ENCODE results near the gene ZNF629.

Gene ZNF629

DNA sequence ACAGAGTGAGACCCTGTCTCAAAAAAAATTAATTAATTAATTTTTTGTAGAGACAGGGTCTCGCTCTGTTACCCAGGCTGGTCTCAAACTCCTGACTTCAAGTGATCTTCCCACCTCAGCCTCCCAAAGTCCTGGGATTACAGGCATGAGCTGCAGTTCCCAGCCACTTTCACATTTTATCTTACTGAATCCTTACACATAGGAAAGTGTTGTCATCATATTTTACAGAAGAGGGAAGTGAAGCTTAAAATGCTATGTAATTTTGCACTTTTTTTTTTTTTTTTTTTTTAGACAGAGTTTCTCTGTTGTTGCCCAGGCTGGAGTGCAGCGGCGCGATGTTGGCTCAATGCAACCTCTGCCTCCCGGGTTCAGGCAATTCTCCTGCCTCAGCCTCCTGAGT is 21.1 kb upstream of the ZNF629 start:
- DNase-seq (ENCODE audit: low read depth) = no peak
- Histone ChIP-seq H3K4me1 (ENCODE audit: control insufficient read depth, insufficient read depth, low read length) (peaks cover 15% of the 10 kb centered on the region), H3K9ac (ENCODE audit: low read length) (no peak overlapping the region), H3K36me3 (ENCODE audit: control insufficient read depth, insufficient read depth, low read length, severe bottlenecking) (no peaks in the 10 kb centered on the region), H3K27me3 (replicated peaks; ENCODE audit: control insufficient read depth, insufficient read depth, low read length) (no peaks in the 10 kb centered on the region), H3K9me3 (ENCODE audit: control insufficient read depth, low read length) (no peaks in the 10 kb centered on the region), H3K4me3 (ENCODE audit: low read length) (no peak overlapping the region)

DNA sequence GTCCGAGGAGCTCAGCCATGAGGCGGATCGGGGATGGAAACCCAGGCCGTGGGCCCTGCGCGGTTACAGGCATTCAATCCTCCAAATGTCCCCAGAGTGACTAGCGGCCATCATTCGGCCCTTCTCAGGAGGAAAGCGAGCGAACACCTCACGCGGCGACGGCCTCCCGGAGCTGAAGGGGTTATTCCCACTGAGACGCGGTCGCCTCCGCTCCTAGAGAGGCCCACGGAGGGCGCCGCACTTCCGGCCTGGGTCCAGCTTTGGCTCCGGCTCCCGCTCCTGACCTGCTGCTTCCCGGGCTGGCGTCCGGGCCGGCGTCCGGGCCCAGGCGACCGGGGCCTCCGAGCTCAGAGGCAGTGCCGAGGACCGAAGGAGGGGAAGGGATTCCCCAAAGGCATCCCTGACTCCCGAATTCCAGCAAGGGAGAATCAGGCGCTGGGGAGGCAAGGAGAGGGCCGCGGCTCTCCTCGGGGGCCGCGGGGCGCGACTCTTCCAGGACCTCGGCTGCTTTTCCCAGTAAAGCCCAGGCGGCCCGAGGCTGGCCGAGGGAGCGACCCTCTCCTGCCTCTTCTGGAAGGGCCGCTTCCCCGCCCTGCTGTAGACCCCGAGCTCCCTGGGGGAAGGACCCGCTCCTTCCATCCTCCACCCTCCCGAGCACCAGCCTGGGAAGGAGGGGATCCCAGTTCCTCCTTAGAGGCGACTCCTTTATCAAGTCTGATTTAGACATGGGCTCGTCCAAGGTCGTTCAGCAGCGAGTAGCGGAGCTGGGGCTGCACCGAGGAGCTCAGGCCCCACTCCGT is 18.6 kb upstream of the ZNF629 start:
- peak; percentile 93 for DNase-seq (ENCODE audit: low read depth)
- Histone ChIP-seq H3K27me3 (replicated peaks; ENCODE audit: control insufficient read depth, insufficient read depth, low read length) (no peaks in the 10 kb centered on the region), H3K4me1 (ENCODE audit: control insufficient read depth, insufficient read depth, low read length) (peaks cover 11% of the 10 kb centered on the region), H3K4me3 (ENCODE audit: low read length) (peak overlapping the region; percentile 85), H3K9ac (ENCODE audit: low read length) (peak overlapping the region; percentile 93), H3K36me3 (ENCODE audit: control insufficient read depth, insufficient read depth, low read length, severe bottlenecking) (no peaks in the 10 kb centered on the region), H3K9me3 (ENCODE audit: control insufficient read depth, low read length) (no peaks in the 10 kb centered on the region)

DNA sequence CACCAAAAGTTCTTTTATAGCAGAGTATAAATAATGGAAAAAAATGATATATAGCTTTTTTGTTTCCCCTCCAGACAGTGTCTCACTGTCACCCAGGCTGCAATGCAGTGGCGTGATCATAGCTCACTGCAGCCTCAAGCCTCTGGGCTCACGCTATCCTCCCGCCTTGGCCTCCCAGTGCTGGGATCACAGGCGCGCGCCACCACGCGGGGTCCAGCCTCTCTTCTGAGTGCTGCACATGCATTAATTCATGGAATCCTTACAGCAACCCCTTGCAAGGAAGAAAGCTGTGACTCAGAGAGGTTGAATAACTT is 18.0 kb upstream of the ZNF629 start:
- Histone ChIP-seq H3K9me3 (ENCODE audit: control insufficient read depth, low read length) (no peaks in the 10 kb centered on the region), H3K4me1 (ENCODE audit: control insufficient read depth, insufficient read depth, low read length) (peaks cover 11% of the 10 kb centered on the region), H3K4me3 (ENCODE audit: low read length) (peak overlapping the region; percentile 85), H3K9ac (ENCODE audit: low read length) (peak overlapping the region; percentile 93), H3K27me3 (replicated peaks; ENCODE audit: control insufficient read depth, insufficient read depth, low read length) (no peaks in the 10 kb centered on the region), H3K36me3 (ENCODE audit: control insufficient read depth, insufficient read depth, low read length, severe bottlenecking) (no peaks in the 10 kb centered on the region)
- DNase-seq (ENCODE audit: low read depth) = no peak

DNA sequence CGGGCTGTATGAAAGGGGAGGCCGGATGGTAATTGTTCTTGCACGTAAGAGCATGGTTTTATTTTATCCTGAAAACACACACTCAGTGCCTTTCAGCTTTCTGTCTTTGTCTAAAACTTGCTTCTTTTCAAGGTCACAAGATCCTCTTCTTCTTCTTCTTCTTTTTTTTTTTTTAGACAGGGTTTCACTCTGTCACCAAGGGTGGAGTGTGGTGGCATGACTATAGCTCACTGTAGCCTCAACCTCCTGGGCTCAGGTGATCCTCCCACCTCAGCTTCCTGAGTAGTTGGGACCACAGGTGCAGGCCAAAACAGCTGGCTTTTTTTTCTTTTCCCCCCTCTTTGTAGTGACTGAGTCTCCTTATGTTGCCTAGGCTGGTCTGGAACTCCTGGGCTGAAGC is 15.9 kb upstream of the ZNF629 start:
- H3K4me1 ChIP-seq (ENCODE audit: control insufficient read depth, insufficient read depth, low read length) = peaks cover 11% of the 10 kb centered on the region
- H3K36me3 ChIP-seq (ENCODE audit: control insufficient read depth, insufficient read depth, low read length, severe bottlenecking) = no peaks in the 10 kb centered on the region
- DNase-seq (ENCODE audit: low read depth) = no peak
- no peak overlapping the region for H3K9ac ChIP-seq (ENCODE audit: low read length)
- no peaks in the 10 kb centered on the region for H3K27me3 ChIP-seq (replicated peaks; ENCODE audit: control insufficient read depth, insufficient read depth, low read length)
- no peak overlapping the region for H3K4me3 ChIP-seq (ENCODE audit: low read length)
- H3K9me3 ChIP-seq (ENCODE audit: control insufficient read depth, low read length) = no peaks in the 10 kb centered on the region

DNA sequence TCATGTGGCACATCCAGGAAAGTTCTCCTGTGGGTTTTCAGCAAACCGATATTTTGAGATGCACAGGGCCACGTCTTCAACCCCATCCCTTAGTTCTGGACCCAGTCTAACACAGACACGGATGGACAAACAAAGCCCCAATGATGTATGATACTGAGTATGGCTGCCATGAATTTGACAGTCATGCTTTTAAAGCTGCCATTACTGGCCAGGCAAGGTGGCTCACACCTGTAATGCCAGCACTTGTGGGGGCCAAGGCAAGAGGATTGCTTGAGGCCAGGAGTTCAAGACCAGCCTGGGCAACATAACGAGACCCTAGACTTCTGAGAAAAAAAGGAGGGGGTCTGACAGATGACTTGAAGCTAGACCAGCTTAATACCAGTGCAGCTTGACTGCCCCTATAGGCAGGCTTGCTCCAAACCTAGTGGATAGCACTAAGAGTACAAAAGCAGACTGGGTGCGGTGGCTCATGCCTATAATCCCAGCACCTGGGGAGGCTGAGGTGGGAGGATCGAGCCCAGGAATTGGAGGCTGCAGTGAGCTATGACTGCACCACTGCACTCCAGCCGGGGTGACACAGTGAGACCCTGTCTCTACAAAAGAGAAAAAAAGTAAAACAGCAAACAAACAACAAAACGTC is 10.8 kb upstream of the ZNF629 start:
- no peaks in the 10 kb centered on the region for H3K27me3 ChIP-seq (replicated peaks; ENCODE audit: control insufficient read depth, insufficient read depth, low read length)
- DNase-seq (ENCODE audit: low read depth) = no peak
- H3K9me3 ChIP-seq (ENCODE audit: control insufficient read depth, low read length) = no peaks in the 10 kb centered on the region
- H3K9ac ChIP-seq (ENCODE audit: low read length) = no peak overlapping the region
- H3K4me1 ChIP-seq (ENCODE audit: control insufficient read depth, insufficient read depth, low read length) = peaks cover 3% of the 10 kb centered on the region
- H3K36me3 ChIP-seq (ENCODE audit: control insufficient read depth, insufficient read depth, low read length, severe bottlenecking) = no peaks in the 10 kb centered on the region
- no peak overlapping the region for H3K4me3 ChIP-seq (ENCODE audit: low read length)

DNA sequence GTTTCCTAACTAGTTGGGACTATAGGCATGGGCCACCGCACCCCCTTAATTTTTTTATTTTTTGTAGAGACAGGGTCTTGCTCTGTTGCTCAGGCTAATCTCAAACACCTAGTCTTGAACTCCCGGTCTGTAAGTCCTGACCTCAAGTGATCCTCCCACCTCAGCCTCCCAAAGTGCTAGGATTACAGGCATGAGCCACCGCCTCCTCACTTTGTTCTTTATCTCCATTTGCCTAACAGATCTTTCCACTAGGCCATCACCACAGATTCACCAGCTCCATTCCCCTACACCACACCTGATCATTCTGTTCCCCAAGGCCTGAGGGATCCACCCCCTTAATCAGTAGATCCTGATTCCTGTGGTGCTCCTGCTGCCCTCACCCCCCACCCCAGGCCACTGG is 7.6 kb upstream of the ZNF629 start:
- Histone ChIP-seq H3K9me3 (ENCODE audit: control insufficient read depth, low read length) (no peaks in the 10 kb centered on the region), H3K4me1 (ENCODE audit: control insufficient read depth, insufficient read depth, low read length) (peaks cover 3% of the 10 kb centered on the region), H3K27me3 (replicated peaks; ENCODE audit: control insufficient read depth, insufficient read depth, low read length) (no peaks in the 10 kb centered on the region), H3K4me3 (ENCODE audit: low read length) (no peak overlapping the region), H3K36me3 (ENCODE audit: control insufficient read depth, insufficient read depth, low read length, severe bottlenecking) (no peaks in the 10 kb centered on the region), H3K9ac (ENCODE audit: low read length) (no peak overlapping the region)
- no peak for DNase-seq (ENCODE audit: low read depth)

DNA sequence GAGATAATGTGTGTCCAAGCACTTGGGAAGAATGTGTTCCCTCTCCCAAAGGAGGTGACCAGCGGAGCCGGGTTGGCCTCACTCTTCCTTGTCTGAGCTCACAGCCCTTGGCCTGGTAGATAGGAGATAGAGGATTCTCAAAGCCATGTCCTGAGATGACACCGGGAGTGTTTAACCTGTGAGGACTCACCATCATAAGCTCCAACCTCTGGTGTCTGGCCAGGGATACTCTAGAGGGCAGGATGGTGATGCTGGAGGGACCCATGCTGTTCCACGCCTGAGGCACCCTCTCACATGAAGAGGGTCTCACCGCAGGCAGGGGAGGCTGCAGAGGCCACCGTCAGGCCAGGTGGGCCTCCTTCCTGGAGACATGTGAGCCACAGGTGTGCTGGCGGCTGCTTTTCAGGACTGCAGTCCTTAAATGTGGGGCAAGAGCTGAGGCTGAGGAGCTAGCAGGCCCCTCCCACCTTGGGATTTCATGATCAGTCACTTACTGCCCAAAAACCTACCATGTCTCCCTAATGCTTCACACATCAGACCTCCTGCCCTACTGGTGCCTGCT is 6.6 kb upstream of the ZNF629 start:
- H3K4me3 ChIP-seq (ENCODE audit: low read length) = no peak overlapping the region
- H3K27me3 ChIP-seq (replicated peaks; ENCODE audit: control insufficient read depth, insufficient read depth, low read length) = no peaks in the 10 kb centered on the region
- no peak overlapping the region for H3K9ac ChIP-seq (ENCODE audit: low read length)
- no peaks in the 10 kb centered on the region for H3K36me3 ChIP-seq (ENCODE audit: control insufficient read depth, insufficient read depth, low read length, severe bottlenecking)
- peaks cover 3% of the 10 kb centered on the region for H3K4me1 ChIP-seq (ENCODE audit: control insufficient read depth, insufficient read depth, low read length)
- no peaks in the 10 kb centered on the region for H3K9me3 ChIP-seq (ENCODE audit: control insufficient read depth, low read length)
- no peak for DNase-seq (ENCODE audit: low read depth)

DNA sequence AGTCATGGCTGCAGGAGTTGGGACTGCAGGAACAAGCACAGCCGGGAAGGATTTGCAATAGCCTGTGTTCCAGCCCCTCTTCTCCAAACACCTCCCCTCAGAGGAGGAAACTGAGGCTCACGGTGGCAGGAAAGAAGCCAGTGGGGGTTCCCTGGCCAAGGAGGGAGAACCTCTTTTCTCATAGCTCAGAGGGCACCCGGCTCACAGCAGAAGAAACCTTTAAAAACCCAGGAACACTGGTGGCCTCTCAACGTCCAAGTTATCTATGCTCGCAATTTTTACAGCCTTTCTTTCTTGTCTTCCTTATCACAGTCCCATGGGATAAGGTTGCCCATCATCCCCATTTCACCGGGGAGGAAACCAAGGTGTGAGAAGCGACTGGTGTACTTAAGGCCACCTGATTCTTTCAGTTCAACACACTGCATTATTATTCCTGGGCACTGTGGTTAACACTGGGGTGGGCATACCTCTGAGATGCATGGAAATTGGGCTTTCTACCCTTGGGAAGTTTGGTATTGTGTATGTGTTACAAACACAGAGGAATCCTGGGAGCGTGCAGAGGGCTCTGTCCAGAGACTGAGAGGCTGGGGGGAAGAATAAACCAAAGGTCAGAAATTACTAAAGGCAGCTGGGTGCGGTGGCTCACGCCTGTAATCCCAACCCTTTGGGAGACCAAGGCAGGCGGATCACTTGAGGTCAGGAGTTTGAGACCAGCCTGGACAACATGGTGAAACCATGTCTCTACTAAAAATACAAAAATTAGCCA is 791 bp upstream of the ZNF629 start:
- no peak for DNase-seq (ENCODE audit: low read depth)
- H3K4me3 ChIP-seq (ENCODE audit: low read length) = peak overlapping the region; percentile 93
- no peaks in the 10 kb centered on the region for H3K27me3 ChIP-seq (replicated peaks; ENCODE audit: control insufficient read depth, insufficient read depth, low read length)

DNA sequence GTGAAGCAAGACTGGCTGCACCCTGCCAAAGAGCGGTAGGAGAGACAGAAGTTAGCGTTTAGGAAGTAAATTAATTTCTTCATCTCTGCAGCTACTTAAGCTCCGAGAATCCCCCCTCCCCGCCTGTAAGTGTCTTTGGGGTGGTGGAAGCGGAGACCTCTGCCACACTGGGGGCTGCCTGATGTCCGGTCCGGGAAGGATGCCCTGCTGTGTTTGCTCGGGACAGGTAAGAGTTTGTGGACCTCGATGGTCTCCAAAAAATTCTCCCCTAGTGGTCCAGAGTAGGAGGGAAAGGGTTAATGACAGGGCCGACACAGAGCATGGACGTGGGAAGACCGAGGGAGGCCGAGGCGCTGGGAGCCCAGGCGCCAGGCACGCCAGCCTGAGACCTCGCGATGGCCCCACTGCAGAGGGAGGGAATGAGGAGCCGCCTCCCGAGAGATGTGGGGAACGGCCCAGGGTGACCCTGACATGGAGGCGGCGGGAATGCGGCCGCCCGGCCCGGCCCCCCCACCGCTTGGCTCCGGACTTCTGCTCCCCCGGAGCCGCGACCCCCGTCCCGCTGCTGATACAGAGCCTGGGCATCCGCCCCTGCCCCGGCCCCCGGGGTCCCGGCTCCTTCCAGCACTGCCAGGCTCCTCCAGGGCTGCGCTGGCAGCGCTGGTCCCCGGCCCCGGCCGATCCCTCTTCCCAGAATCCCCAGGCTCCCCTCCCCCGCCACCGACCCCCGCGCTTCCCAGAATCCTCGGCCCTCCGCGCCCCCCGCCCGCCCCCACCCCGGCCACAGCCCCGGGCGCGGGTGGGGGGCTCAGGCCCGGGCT is 680 bp downstream of the ZNF629 start:
- Histone ChIP-seq H3K27me3 (replicated peaks; ENCODE audit: control insufficient read depth, insufficient read depth, low read length) (no peaks in the 10 kb centered on the region), H3K9ac (ENCODE audit: low read length) (peak overlapping the region; percentile 97), H3K4me3 (ENCODE audit: low read length) (peak overlapping the region; percentile 93), H3K36me3 (ENCODE audit: control insufficient read depth, insufficient read depth, low read length, severe bottlenecking) (peaks cover 24% of the 10 kb centered on the region), H3K9me3 (ENCODE audit: control insufficient read depth, low read length) (no peaks in the 10 kb centered on the region), H3K4me1 (ENCODE audit: control insufficient read depth, insufficient read depth, low read length) (peaks cover 19% of the 10 kb centered on the region)
- DNase-seq (ENCODE audit: low read depth) = peak; percentile 92

More for the DNA sequence above, 791 bp upstream of the ZNF629 start:
- Histone ChIP-seq H3K36me3 (ENCODE audit: control insufficient read depth, insufficient read depth, low read length, severe bottlenecking) (peaks cover 10% of the 10 kb centered on the region), H3K9me3 (ENCODE audit: control insufficient read depth, low read length) (no peaks in the 10 kb centered on the region), H3K9ac (ENCODE audit: low read length) (peak overlapping the region; percentile 97), H3K4me1 (ENCODE audit: control insufficient read depth, insufficient read depth, low read length) (peaks cover 19% of the 10 kb centered on the region)

DNA sequence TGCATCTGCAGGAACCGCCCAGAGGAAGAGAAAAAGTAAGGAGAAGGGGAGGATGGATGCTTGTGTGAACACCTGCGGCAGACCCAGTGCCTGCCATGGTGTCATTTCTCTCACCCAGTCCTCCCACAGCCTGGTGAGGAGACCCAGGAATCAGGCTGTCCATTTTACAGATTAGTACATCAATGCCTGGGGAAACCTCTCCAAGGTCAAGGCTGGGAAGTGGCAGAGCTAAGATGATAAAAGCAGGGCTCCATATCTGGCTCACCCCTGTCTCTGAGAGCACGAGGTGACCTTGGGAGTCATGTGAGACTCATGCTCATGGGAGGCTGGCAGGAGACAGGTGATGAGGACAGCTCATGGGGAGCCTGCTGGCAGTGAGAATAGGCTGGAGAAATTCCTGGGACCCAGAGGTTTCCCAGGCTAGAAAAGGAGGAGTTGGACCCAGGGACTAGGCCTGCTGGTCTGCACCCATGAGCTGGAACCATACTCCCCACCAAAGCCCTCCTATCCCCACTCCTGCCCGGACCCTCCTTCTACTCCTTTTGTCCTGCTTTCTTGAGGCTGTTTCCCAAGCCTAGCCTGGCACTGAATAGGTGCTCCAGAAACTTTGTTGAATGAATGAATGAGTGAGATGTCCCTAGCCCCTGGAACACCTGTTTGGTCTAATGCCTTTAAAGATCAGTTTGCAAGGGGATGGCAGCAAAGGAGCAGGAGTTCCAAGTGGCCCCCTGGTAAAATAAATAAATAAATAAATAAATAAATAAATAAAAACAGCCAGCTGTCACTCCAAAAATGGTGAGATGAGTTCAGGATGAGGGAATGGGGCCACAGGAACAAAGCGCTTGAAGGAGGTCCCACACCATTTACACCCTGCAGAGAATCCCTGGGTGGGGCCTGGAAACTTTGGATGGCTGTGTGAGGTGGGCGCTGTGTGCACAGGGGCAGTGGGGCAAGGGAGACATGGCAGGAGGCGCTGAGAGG is 1.6 kb downstream of the ZNF629 start:
- Histone ChIP-seq H3K9ac (ENCODE audit: low read length) (peak overlapping the region; percentile 97), H3K4me1 (ENCODE audit: control insufficient read depth, insufficient read depth, low read length) (peaks cover 19% of the 10 kb centered on the region), H3K36me3 (ENCODE audit: control insufficient read depth, insufficient read depth, low read length, severe bottlenecking) (peaks cover 28% of the 10 kb centered on the region), H3K27me3 (replicated peaks; ENCODE audit: control insufficient read depth, insufficient read depth, low read length) (no peaks in the 10 kb centered on the region), H3K9me3 (ENCODE audit: control insufficient read depth, low read length) (no peaks in the 10 kb centered on the region), H3K4me3 (ENCODE audit: low read length) (peak overlapping the region; percentile 82)
- DNase-seq (ENCODE audit: low read depth) = no peak
